Measurements from ENCODE around the gene GRAPL.
"Not testable (repeated sequence)": the region's sequence is repeated elsewhere in the genome, so short reads cannot be mapped to it uniquely, and the experiment has no call there.

The GRAPL gene

DNA sequence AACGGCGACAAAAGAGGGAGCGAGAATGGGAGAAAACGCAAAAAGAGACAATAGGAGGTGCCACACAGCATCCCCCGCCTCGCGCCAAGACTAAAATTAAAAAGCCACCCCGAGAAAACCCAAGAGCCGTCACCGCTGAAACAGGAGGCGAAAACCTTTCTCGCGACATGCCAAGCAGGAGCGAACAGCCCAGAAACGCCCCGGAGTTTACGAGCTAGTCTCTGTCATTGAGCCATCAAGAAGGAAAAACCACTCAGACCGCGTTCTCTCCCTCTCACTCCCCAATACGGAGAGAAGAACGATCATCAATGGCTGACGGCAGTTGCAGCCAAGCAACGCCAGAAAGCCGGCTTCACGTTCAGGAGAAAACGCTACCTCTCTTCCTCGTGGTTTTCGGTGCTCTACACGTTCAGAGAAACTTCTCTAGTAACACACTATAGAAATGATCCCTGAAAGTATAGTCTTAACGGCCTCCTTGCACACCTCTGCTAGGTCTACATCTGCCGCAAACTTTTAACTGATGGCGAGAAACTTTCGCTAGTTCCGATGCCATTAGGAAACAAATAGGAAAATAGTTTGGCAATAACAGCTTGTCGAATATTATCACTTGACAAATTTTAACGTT lies 62.5 kb downstream of the GRAPL start:
- DNase-seq, result not testable (repeated sequence)

DNA sequence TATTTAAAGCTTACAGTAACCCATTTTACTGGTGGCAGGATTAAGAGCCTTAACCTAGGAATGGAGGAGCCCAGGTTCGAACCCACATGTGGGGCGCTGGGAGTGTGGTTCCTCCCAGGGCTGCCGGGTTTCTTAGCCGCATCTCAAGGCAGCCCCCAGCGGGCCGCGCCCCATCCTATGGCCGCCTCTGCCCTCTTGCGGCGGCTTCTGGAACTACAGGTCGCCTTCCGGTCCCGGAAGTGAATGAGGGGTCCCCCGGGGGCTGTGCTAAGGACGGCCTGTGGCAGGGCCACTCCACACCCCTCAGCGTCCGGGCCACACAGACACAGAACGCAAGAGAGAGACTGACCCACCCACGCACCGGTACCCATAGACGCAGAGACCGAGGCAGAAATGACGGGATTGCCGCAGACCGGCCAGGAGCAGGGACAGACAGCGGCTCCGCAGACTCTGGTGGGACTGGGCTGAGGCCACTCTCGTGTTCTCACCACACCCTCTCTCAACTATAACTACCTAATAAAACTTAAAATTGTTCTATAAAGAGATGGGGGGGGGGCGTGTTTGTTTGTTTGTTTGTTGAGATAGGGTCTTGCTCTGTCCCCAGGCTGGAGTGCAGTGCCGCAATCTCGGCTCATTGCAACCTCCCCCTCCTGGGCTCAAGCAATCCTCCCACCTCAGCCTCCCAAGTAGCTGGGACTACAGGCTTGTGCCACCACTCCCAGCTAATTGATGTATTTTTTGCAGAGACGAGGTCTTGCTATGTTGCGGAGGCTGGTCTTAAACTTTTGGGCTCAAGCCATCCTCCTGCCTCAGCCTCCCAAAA lies 69.2 kb downstream of the GRAPL start:
- DNase-seq, result not testable (repeated sequence)

DNA sequence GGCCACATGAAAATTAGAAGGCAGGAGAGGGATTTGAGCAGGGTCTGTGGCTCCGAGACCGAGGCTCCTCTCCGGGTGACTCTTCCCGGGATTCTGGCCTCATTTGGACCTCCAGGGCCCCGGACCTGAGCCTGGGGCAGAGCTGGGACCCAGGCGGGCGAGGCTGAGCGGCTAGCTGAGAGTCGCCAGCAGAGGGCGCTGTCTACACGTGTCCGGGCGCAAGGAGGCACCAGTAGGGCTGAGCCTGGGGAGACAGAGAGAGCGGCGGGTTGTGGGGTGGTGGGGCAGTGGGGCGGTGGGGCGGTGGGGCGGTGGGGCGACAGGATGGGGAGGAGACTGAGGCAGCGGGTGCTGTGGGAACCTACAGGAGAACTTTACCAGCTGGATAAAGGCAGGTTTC lies 75.1 kb downstream of the GRAPL start:
- not testable (repeated sequence) for DNase-seq

DNA sequence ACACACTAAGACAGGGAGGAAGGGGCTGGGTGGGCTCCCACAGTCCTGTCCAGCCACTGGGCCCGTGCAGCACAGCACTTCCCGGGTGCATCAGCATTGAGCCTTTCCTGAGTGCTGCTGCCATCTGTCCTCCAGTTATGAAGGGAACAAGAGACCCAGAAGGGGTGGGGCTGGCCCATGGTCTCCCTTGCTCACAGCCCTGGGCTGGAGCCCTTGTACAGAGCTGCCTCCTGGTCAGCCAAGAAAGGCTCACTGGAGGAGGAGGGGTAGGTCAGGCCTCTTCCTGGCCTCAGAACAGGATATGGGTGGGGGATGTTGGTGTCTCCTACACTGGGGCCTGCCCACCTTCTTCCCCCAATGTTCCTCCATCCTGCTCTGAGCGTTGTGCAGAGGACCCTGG lies 76.0 kb downstream of the GRAPL start:
- DNase-seq, result not testable (repeated sequence)

All from right forelimb (tissue), 1 donor.